Amniotic stem cell (primary cell): ENCODE data around the gene CAMK2B.

Experiments
- DNase-seq: peaks from one replicate; lab custom pipeline; 2025; lab: John Stamatoyannopoulos, UW

Gene CAMK2B

DNA sequence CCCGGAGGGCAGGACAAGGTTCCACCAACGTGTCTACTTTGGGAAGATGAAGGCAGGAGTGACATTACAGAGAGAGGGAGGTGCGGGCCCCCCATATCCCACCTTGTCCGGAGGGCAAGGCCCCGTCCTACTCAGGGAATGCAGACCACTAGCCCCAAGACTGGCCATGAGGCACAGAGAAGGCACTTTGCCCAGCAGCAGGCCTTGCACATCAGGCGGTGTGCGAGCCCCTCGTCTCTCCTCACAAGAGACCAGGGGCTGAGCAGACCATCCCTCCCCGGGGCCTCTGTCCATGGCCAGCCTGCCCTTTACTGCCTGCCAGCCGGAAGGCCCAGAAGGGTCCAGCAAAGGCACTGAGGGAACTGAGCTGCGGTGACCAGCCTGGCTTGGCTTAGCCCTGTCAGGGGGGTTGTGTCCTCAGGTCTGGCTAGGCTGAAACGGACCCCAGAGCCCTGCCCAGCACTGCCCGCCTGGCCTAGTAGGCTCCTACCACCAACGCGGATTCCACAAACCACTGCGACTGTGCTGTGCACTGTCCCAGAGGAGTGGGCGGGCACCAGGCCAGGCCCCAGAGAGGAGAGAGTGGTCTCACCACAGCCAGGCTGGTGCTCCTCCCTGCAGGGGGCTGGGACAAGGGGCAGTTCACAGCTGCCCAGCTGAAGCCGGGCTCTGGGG lies 16.7 kb downstream of the CAMK2B start:
- DNase-seq = no peak

GRCh38 chr7:44307905-44308595 lies 17.3 kb downstream of the CAMK2B start:
- no peak for DNase-seq

DNA sequence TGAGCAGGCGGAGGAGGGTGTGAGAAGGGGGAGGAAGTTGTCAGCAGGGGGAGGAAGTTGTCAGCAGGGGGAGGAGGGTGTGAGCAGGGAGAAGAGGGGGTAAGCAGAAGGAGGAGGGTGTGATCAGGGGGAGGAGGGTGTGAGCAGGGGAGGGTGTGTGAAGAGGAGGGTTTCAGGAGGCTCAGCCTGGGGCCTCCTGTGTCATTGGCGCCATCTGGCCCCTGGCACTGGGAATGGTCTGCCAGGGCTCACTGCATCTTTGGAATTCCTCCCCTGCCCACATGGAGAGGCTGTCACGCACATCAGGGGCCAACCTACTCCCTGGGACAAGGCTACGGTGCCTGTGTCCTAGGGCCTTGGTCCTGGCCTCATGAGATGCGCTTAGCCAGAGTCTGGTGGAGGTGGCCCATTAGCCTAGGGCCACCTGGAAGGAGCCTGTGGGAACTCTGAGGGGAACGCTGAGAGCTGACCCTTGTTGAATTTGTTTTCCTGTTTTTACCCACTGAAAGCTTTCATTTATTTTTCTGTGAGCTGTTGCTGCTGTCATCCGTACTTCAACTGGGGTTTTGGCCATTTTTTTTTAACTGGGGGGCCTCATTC lies 18.0 kb downstream of the CAMK2B start:
- DNase-seq = no peak

DNA sequence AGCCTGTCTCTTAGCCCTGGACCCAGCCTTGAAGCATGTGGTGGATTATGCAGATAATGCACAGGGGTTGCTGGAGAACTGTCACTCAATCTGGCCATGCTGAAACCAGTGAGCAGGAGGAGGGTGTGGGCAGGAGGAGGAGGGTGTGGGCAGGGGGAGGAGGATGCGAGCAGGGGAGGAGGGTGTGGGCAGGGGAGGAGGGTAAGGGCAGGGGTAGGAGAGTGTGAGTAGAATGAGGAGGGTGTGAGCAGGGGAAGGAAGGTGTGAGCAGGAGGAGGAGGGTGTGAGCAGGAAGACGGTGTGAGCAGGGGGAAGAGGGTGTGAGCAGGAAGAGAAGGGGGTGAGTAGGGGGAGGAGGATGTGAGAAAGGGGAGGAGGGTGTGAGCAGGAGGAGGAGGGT lies 18.8 kb downstream of the CAMK2B start:
- DNase-seq = no peak

GRCh38 chr7:44305564-44306507 lies 19.6 kb downstream of the CAMK2B start:
- no peak for DNase-seq

DNA sequence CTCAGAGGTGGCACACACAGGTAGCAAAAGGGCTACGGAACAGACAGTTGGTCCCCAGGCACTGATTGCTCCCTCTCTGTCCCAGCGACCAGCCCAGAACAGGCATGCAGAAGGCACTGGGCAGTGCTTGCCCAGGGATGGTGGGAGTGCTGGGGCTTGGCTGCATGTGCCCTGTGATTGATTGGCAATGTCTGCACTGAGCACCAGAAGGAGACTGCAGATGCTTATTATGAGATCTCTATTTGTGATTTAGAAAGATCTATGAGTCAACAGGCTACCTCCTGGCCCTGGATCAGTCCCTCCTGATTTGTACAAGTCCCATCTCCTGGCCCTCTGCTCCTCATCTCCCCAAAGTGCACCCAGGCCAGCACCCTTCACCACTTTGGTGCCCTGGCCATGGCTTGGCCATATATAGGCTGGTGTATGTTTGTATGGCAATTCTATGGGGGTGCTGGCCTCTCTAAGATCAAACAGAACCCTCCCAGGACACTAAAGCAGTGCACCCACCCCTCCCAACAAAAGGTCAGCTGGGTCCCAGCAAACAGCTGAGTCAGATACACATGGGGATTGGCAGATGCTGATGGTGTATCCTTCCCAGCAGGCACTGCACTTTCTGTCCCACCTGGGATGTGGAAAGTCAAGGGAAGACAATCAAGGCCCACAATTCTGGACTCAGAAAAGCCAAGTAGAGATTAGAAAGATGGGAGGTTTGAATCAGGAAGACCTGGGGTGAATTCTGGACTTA lies 30.9 kb downstream of the CAMK2B start:
- DNase-seq = no peak

- no peak for DNase-seq
Observed at GRCh38 chr7:44293561-44294324, 31.7 kb downstream of the CAMK2B start.

DNA sequence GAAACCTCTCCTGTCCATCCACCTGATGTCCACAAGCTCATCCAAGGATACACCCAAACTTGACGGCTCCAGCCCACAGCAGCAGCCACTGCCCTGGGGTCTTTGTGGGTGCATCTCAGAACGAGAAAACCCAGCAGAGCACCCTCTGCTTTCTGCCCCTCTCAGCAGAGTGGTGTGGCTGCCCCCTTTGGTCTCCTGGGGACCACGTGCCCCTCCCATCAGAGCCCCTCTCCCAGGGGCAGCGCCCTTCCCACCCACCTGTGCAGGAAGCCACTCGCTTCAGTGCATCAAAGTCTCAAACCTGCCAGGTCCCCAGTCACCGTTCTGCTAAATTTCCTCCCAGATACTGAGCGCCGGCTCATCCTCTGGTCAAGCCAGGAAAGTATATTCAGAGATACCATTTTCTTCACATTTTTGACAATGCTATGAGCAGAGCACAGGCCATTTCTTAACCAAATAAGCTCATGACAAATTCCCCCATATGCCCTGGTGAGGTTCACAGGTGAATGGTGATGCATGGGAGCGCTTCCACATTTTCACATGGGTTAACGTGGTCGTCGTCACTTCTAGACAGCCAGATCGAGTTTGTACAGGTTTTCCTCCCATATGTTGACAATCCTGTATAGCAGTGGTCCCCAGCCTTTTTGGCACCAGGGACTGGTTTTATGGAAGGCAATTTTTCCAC lies 32.4 kb downstream of the CAMK2B start:
- no peak for DNase-seq

- DNase-seq = no peak
Observed at GRCh38 chr7:44292420-44292817, 33.0 kb downstream of the CAMK2B start.

- no peak for DNase-seq
Observed at GRCh38 chr7:44291733-44292419, 33.5 kb downstream of the CAMK2B start.

DNA sequence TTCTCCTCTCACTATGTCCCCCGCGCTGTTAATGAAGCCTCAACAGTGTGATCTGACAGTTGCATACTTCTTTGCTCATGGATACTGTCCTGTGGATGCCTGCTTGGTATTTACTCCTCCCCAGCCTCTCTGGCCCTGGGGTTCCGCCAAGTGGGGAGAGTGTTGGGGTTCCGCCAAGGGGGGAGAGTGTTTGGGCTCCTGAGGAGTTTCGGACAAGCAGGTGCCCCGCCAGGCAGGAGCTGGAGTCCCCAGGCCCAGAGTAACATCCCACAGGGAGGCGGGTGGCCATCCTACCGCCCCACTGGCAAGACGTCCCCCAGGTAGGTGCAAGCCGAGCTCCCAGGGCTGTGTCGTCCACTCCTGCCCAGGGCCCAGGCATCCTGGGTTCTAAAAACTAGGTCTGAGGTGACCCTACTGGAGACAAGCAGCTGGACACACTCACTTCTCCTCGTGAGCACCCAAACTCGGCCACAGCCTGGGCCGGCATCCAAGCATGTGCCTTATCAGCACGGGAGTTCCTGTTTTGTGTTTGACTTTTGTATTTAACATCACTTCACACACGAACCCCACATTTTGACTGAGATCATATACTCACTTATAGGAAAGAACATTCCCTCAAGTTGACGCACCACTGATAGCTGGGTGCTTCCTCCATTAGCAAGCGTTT lies 34.2 kb downstream of the CAMK2B start:
- no peak for DNase-seq

- no peak for DNase-seq
Observed at GRCh38 chr7:44290252-44290620, 35.2 kb downstream of the CAMK2B start.

- DNase-seq = no peak
Observed at GRCh38 chr7:44289341-44290251, 35.8 kb downstream of the CAMK2B start.

DNA sequence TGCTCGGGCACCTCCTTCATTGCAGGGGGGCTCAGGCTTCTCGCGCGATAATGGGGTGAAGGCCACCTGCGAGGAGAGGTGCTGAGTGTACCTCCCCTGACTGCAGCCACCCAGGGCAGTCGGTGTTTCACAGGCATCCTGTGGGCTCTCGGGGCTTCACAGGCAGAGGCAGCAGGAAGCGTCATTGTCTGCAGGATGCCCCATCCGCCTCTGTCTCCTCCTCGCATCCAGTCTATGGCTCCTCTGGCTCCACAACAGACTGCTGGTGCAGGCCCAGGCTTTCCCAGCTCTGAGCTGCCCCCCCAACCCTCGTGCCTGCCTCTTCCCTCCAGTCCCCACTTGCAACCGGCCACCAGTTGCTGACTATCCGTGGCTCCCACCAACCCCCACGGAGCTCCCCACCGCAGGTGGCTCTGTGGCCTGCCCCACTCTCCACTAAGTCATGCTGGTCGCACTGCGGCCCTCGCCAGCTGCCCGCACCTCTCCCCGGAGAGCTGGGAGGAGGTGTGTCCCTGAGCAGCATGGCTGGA lies 36.5 kb downstream of the CAMK2B start:
- DNase-seq = no peak

DNA sequence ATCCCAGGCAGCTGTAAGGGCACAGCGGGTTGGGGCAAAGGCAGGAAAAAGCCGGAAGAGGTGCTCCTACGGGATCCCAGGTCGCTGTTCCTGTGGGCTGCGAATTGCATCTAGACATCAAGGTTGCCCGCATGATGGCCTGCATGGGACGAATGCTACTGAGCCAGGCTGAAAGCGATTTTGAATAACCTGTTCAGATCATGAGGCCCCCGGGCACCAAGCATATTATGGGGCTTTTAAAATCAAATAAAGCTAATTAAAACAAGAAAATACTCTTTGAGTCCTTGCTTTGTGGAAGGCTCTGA lies 37.1 kb downstream of the CAMK2B start:
- DNase-seq = no peak

GRCh38 chr7:44287488-44288380 lies 37.7 kb downstream of the CAMK2B start:
- no peak for DNase-seq
